HL-60 (cell line): ENCODE data around the gene ALDH1L1.

Source experiments
- DNase-seq, 2 experiments: peaks; one replicate each; pipeline ENCODE4 v3.0.0-alpha.2; 2010 to 2020; ENCODE audit warnings: low read depth in 1 of 2, low spot score in 1 of 2
- H3K27ac ChIP-seq: fragments of 250-450 bp; sonication (Bioruptor Pico); replicated peaks from 2 replicates; pipeline ENCODE4 v1.5.1; 2020; ENCODE audit warnings: mild to moderate bottlenecking, moderate library complexity
- H3K27me3 ChIP-seq: fragments of 250-450 bp; sonication (Bioruptor Pico); 2 replicates; pipeline ENCODE4 v1.5.1; 2021; ENCODE audit warnings: mild to moderate bottlenecking, moderate library complexity; ENCODE audit not compliant: insufficient read depth, poor library complexity, severe bottlenecking
- H3K4me3 ChIP-seq: replicated peaks from 2 replicates; pipeline ENCODE4 v1.5.1; 2011; ENCODE audit warnings: mild to moderate bottlenecking, control low read depth, low read length; ENCODE audit not compliant: insufficient read depth
- GABPA ChIP-seq: IDR thresholded peaks from 2 replicates; pipeline ENCODE4 v1.6.1; 2012; ENCODE audit warnings: low read depth
- POLR2AphosphoS5 ChIP-seq: IDR thresholded peaks from 2 replicates; pipeline ENCODE4 v1.6.1; 2012; ENCODE audit warnings: low read depth
- SPI1 ChIP-seq: IDR thresholded peaks from 2 replicates; pipeline ENCODE4 v1.6.1; 2012; ENCODE audit warnings: low read depth, mild to moderate bottlenecking, borderline replicate concordance
- TF ChIP-seq, protein P1 (sequence below): IDR thresholded peaks from one replicate; pipeline ENCODE4 v1.5.1; 2011; ENCODE audit warnings: low read length, control low read depth, inconsistent platforms; ENCODE audit not compliant: insufficient read depth
- TF ChIP-seq, protein P2 (sequence below): IDR thresholded peaks from 2 replicates; pipeline ENCODE4 v1.6.1; 2012; ENCODE audit warnings: low read depth; ENCODE audit not compliant: insufficient replicate concordance

Gene ALDH1L1

DNA sequence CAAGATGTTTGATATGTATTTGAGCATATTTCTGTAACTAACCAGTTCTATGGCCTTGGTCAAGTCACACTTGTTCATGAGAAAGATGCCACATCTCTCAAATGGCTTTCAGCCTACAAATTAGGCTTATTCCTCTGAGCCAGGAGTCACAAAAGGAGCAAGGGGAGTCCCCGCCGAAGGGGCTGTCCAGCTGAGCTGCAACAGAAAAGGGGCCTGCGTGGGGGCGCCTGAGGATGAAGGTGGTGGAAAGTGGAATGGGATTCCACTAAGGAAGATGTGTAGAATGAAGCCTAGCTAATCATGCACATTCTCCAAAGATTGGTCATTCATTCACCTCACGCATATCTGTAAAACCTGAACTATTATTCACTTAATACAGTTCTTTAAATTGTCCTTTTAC is 19.1 kb downstream of the ALDH1L1 start:
- H3K27ac ChIP-seq, result no peak overlapping the region
- H3K27me3 ChIP-seq, result no peaks in the 10 kb centered on the region
- no peak overlapping the region for H3K4me3 ChIP-seq
- no peak for DNase-seq
- TF ChIP-seq POLR2AphosphoS5, result no peak
- TF ChIP-seq SPI1, result no peak
- no peak for TF ChIP-seq GABPA
- TF ChIP-seq, protein P1, sequence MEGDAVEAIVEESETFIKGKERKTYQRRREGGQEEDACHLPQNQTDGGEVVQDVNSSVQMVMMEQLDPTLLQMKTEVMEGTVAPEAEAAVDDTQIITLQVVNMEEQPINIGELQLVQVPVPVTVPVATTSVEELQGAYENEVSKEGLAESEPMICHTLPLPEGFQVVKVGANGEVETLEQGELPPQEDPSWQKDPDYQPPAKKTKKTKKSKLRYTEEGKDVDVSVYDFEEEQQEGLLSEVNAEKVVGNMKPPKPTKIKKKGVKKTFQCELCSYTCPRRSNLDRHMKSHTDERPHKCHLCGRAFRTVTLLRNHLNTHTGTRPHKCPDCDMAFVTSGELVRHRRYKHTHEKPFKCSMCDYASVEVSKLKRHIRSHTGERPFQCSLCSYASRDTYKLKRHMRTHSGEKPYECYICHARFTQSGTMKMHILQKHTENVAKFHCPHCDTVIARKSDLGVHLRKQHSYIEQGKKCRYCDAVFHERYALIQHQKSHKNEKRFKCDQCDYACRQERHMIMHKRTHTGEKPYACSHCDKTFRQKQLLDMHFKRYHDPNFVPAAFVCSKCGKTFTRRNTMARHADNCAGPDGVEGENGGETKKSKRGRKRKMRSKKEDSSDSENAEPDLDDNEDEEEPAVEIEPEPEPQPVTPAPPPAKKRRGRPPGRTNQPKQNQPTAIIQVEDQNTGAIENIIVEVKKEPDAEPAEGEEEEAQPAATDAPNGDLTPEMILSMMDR, result no peak
- TF ChIP-seq, protein P2, sequence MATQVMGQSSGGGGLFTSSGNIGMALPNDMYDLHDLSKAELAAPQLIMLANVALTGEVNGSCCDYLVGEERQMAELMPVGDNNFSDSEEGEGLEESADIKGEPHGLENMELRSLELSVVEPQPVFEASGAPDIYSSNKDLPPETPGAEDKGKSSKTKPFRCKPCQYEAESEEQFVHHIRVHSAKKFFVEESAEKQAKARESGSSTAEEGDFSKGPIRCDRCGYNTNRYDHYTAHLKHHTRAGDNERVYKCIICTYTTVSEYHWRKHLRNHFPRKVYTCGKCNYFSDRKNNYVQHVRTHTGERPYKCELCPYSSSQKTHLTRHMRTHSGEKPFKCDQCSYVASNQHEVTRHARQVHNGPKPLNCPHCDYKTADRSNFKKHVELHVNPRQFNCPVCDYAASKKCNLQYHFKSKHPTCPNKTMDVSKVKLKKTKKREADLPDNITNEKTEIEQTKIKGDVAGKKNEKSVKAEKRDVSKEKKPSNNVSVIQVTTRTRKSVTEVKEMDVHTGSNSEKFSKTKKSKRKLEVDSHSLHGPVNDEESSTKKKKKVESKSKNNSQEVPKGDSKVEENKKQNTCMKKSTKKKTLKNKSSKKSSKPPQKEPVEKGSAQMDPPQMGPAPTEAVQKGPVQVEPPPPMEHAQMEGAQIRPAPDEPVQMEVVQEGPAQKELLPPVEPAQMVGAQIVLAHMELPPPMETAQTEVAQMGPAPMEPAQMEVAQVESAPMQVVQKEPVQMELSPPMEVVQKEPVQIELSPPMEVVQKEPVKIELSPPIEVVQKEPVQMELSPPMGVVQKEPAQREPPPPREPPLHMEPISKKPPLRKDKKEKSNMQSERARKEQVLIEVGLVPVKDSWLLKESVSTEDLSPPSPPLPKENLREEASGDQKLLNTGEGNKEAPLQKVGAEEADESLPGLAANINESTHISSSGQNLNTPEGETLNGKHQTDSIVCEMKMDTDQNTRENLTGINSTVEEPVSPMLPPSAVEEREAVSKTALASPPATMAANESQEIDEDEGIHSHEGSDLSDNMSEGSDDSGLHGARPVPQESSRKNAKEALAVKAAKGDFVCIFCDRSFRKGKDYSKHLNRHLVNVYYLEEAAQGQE, result no peak

DNA sequence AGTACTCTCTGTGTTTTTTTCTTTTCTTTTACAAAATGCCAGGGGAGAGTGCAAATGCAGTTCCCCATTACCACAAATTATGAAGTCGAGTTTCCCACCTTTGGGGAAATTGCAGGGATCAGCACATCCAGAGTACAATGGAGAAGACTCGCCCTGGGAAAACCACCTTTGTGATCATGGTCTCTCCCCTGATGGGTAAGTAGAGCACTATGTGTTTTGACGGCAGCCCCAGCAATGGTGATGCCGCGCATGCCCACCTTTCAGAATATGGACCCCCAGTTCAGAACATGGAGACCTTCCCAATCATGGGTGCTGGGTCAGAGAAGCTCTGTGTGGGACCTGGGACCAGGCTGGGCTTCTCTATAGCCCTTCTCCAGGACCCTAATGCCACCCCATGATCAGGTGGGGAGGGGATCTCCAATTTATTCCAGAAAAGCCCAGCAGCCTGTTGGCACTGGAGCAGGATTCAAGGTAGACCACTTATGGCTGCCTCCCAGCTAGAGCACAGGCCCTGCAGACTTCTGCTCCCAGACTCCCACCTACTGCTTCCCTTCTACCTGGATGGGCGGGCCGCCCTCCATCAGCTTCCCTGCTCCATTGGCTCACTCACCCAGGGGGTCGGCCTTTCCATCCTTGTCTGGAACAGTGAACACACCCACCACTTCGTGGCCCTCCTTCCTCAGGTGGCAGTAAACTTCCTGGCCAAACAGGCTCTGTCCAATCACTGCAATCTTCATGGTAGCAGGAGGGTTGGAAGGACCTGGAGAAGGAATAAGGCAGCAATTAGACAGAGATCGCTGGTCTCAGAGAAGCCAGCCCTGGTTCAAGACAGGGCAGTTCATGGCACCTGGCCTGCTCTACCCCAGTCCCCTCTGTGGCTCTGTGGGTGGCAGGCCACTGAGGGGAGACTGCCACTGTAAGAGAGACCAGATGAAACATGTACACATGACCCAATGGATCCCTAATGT is 19.9 kb downstream of the ALDH1L1 start:
- DNase-seq, result no peak
- TF ChIP-seq POLR2AphosphoS5 (no peak), SPI1 (no peak), GABPA (no peak)
- TF ChIP-seq, protein P2, result no peak
- TF ChIP-seq, protein P1, result no peak
- H3K4me3 ChIP-seq, result no peak overlapping the region
- no peak overlapping the region for H3K27ac ChIP-seq
- no peaks in the 10 kb centered on the region for H3K27me3 ChIP-seq

DNA sequence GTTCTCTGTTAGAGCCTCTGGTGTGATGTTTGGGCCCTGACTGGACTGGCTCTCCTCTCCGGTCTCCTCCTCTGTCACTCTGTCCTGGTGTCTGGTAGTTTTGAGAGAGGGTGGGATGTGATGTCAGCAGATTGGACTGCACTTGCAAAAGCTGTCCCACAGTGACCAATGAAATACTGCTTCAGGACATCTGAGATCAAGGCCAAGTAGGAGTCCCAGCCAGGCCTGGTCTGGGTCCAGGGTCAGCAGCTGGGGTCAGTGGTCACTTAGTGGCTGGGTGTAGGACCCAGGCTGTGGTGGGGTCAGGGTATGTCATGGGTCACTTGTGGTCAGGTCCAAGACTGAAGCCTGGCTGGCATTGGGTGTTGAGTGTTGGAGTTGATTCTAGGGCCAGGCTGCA is 20.9 kb downstream of the ALDH1L1 start:
- DNase-seq, result no peak
- Histone ChIP-seq H3K4me3 (no peak overlapping the region), H3K27me3 (no peaks in the 10 kb centered on the region), H3K27ac (no peak overlapping the region)
- TF ChIP-seq, protein P1, result no peak
- no peak for TF ChIP-seq SPI1
- no peak for TF ChIP-seq GABPA
- TF ChIP-seq, protein P2, result no peak
- TF ChIP-seq POLR2AphosphoS5, result no peak
